DND-41 (cell line): ENCODE results near the gene NFIB.

Experiments used
- ATAC-seq: fragments of 200-7000 bp; cut with Tn5 transposase; 3 replicates; pipeline ENCODE4 v1.9.1; 2021; ENCODE audit warnings: low read depth; ENCODE audit not compliant: insufficient read depth
- DNase-seq: peaks from one replicate; pipeline ENCODE4 v3.0.0-alpha.2; 2020
- H2AFZ ChIP-seq: 2 replicates; pipeline ENCODE4 v1.6.0; 2012; ENCODE audit warnings: low read depth, low read length
- H3K27ac ChIP-seq: 2 replicates; pipeline ENCODE4 v1.5.1; 2012; ENCODE audit warnings: low read length, inconsistent platforms
- H3K27me3 ChIP-seq: fragments of 200-600 bp; sonication (generic); 2 replicates; pipeline ENCODE4 v1.6.0; 2012; ENCODE audit warnings: low read length, mild to moderate bottlenecking, inconsistent platforms; ENCODE audit not compliant: insufficient read depth, poor library complexity
- H3K36me3 ChIP-seq: 2 replicates; pipeline ENCODE4 v1.5.1; 2012; ENCODE audit warnings: low read length, inconsistent platforms; ENCODE audit not compliant: insufficient read depth
- H3K4me1 ChIP-seq: 2 replicates; pipeline ENCODE4 v1.5.1; 2012; ENCODE audit warnings: mild to moderate bottlenecking, low read length; ENCODE audit not compliant: insufficient read depth
- H3K4me2 ChIP-seq: 2 replicates; pipeline ENCODE4 v1.6.0; 2012; ENCODE audit warnings: mild to moderate bottlenecking, moderate library complexity, low read length, inconsistent platforms; ENCODE audit not compliant: insufficient read depth
- H3K4me3 ChIP-seq, 2 experiments: fragments of 200-600 bp in 1 of 2; shearing (Covaris generic) in 1 of 2; 2 replicates each; pipeline ENCODE4 v1.5.1; 2012 to 2016; ENCODE audit warnings: inconsistent platforms in 2 of 2, low read length in 2 of 2, mild to moderate bottlenecking in 2 of 2, low read depth in 1 of 2, moderate library complexity in 1 of 2
- H3K79me2 ChIP-seq: 2 replicates; pipeline ENCODE4 v1.6.0; 2012; ENCODE audit warnings: low read length, inconsistent platforms; ENCODE audit not compliant: insufficient read depth
- H3K9ac ChIP-seq: 2 replicates; pipeline ENCODE4 v1.6.0; 2012; ENCODE audit warnings: low read depth, mild to moderate bottlenecking, inconsistent platforms, low read length, moderate library complexity
- H3K9me3 ChIP-seq: 2 replicates; pipeline ENCODE4 v1.5.1; 2012; ENCODE audit warnings: low read length, moderate library complexity, mild to moderate bottlenecking, inconsistent platforms; ENCODE audit not compliant: insufficient read depth, severe bottlenecking
- H4K20me1 ChIP-seq: 2 replicates; pipeline ENCODE4 v1.6.0; 2012; ENCODE audit warnings: low read length; ENCODE audit not compliant: insufficient read depth
- CTCF ChIP-seq: IDR thresholded peaks from 2 replicates; pipeline ENCODE4 v1.5.1; 2012; ENCODE audit warnings: borderline replicate concordance, low read length, moderate library complexity, mild to moderate bottlenecking; ENCODE audit not compliant: poor library complexity, severe bottlenecking; ENCODE audit errors: extremely low read depth
- EZH2 ChIP-seq: IDR thresholded peaks from 3 replicates; pipeline ENCODE4 v1.6.1; 2012; ENCODE audit warnings: borderline replicate concordance, low read depth, mild to moderate bottlenecking, moderate library complexity, low read length, inconsistent platforms; ENCODE audit not compliant: severe bottlenecking

The NFIB gene

GRCh38 chr9:14345354-14346230 is 31.7 kb upstream of the NFIB start:
- H3K9me3 ChIP-seq: no peaks in the 10 kb centered on the region
- DNase-seq (no peak), ATAC-seq (no peak)
- TF ChIP-seq CTCF (no peak), EZH2 (no peak)
- no peaks in the 10 kb centered on the region for H3K4me1 ChIP-seq
- no peaks in the 10 kb centered on the region for H3K27me3 ChIP-seq
- no peaks in the 10 kb centered on the region for H3K79me2 ChIP-seq
- no peak overlapping the region for H3K4me2 ChIP-seq
- no peak overlapping the region for H3K27ac ChIP-seq
- H4K20me1 ChIP-seq: no peaks in the 10 kb centered on the region
- H3K4me3 ChIP-seq: no peak overlapping the region
- no peak overlapping the region for H2AFZ ChIP-seq
- no peaks in the 10 kb centered on the region for H3K36me3 ChIP-seq
- H3K9ac ChIP-seq: no peak overlapping the region

DNA sequence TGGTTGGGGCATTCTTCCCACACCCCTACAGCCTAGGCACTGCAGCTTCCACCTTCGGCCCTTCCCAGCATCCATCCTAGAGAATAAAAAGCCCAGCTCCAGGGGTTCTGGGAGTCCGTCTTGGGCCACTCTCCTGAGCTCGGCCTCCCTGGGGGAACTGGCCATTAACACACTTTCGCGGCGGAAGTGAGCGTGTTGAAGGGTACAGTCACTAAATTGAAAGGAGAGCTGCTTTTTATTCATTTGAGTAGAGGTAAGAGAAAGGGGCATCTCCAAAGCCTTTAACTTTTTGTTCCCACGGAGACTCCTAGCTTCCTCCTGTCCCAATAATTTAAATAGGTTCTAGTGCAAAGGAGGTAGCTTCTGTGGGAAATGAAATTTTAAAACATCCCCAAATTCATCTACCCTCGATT is 31.0 kb upstream of the NFIB start:
- Histone ChIP-seq H4K20me1 (no peaks in the 10 kb centered on the region), H3K4me1 (no peaks in the 10 kb centered on the region), H3K27ac (no peak overlapping the region), H3K9ac (no peak overlapping the region), H3K4me2 (no peak overlapping the region), H3K79me2 (no peaks in the 10 kb centered on the region), H2AFZ (no peak overlapping the region), H3K27me3 (no peaks in the 10 kb centered on the region), H3K4me3 (no peak overlapping the region), H3K9me3 (no peaks in the 10 kb centered on the region), H3K36me3 (no peaks in the 10 kb centered on the region)
- TF ChIP-seq EZH2 (no peak), CTCF (no peak)
- ATAC-seq (no peak), DNase-seq (no peak)

GRCh38 chr9:14344053-14344524 is 30.1 kb upstream of the NFIB start:
- TF ChIP-seq EZH2: no peak
- TF ChIP-seq CTCF: no peak
- Histone ChIP-seq H3K27ac (no peak overlapping the region), H4K20me1 (no peaks in the 10 kb centered on the region), H2AFZ (no peak overlapping the region), H3K27me3 (no peaks in the 10 kb centered on the region), H3K4me2 (no peak overlapping the region), H3K36me3 (no peaks in the 10 kb centered on the region), H3K4me1 (no peaks in the 10 kb centered on the region), H3K9ac (no peak overlapping the region), H3K4me3 (no peak overlapping the region), H3K9me3 (no peaks in the 10 kb centered on the region), H3K79me2 (no peaks in the 10 kb centered on the region)
- ATAC-seq (no peak), DNase-seq (no peak)
